Stimulated activated naive B cell treated with anti-CD40 and anti-IgM and Interleukin-4, amounts not matched to agents 10 μg/mL and 1 μg/mL and 100 μg/mL, for 72 hours (primary cell): ENCODE measurements around the gene NOXO1.

Experiments used
- ATAC-seq, 2 donors: fragments of 150-1000 bp; cut with Tn5 transposase; replicated peaks; 2 replicates each; pipeline ENCODE4 v1.10.0; 2021; ENCODE audit warnings: moderate library complexity in 1 of 2
- DNase-seq: peaks from one replicate; pipeline ENCODE4 v3.0.0; 2021
- H3K27ac Mint-ChIP-seq: one replicate; pipeline ENCODE4 v1.8.0; 2022; ENCODE audit warnings: mild to moderate bottlenecking, mixed read lengths
- H3K27me3 Mint-ChIP-seq, 2 donors: one replicate each; pipeline ENCODE4 v1.8.0; 2022; ENCODE audit warnings: mixed read lengths in 2 of 2
- H3K36me3 Mint-ChIP-seq, 2 donors: one replicate each; pipeline ENCODE4 v1.8.0; 2022; ENCODE audit warnings: mixed read lengths in 2 of 2, mild to moderate bottlenecking in 1 of 2
- H3K4me1 Mint-ChIP-seq, 2 donors: one replicate each; pipeline ENCODE4 v1.8.0; 2022; ENCODE audit warnings: mixed read lengths in 2 of 2, mild to moderate bottlenecking in 1 of 2
- H3K4me3 Mint-ChIP-seq, 2 donors: one replicate each; pipeline ENCODE4 v1.8.0; 2022; ENCODE audit warnings: mild to moderate bottlenecking in 2 of 2, mixed read lengths in 2 of 2, moderate library complexity in 1 of 2
- H3K9me3 Mint-ChIP-seq, 2 donors: one replicate each; pipeline ENCODE4 v1.8.0; 2022; ENCODE audit warnings: mixed read lengths in 2 of 2, mild to moderate bottlenecking in 1 of 2

Gene NOXO1

GRCh38 chr16:1983544-1984346 is 2.5 kb upstream of the NOXO1 start, which contains the start of gene GFER:
GFER (plus strand) TSS chr16:1984193; CDS start chr16:1984219, 26 bp downstream.
- peak within 1 kb of the TSS; percentile 88 for H3K27ac Mint-ChIP-seq
- peaks cover 23 to 31% of the 10 kb centered on the region in 2 donors for H3K27me3 Mint-ChIP-seq
- peak within 1 kb of the TSS; percentile 85 to 87 for H3K4me3 Mint-ChIP-seq
- H3K9me3 Mint-ChIP-seq, result no peaks in the 10 kb centered on the region
- peaks cover 46 to 66% of the 10 kb centered on the region in 2 donors for H3K4me1 Mint-ChIP-seq
- H3K36me3 Mint-ChIP-seq, result peaks cover 16 to 29% of the 10 kb centered on the region in 2 donors
- peak; percentile 82 to 91 for ATAC-seq
- peak; percentile 88 for DNase-seq

- no peaks in the 10 kb centered on the region for H3K9me3 Mint-ChIP-seq
- H3K4me1 Mint-ChIP-seq, result peaks cover 44 to 66% of the 10 kb centered on the region in 2 donors
- peak overlapping the region in 1 of 2 donors; percentile 85 for H3K4me3 Mint-ChIP-seq
- DNase-seq (no peak), ATAC-seq (no peak)
- H3K27me3 Mint-ChIP-seq, result peaks cover 26 to 35% of the 10 kb centered on the region in 2 donors
- H3K36me3 Mint-ChIP-seq, result peaks cover 20 to 30% of the 10 kb centered on the region in 2 donors
- H3K27ac Mint-ChIP-seq, result peak overlapping the region; percentile 37
These were observed 1.8 kb upstream of the NOXO1 start for GRCh38 chr16:1982991-1983543.

GRCh38 chr16:1982013-1982433 is 754 bp upstream of the NOXO1 start:
- no peak for ATAC-seq
- H3K27ac Mint-ChIP-seq, result no peak overlapping the region

GRCh38 chr16:1980770-1981087 is 540 bp downstream of the NOXO1 start:
- no peak for ATAC-seq
- H3K27me3 Mint-ChIP-seq, result peaks cover 35 to 41% of the 10 kb centered on the region in 2 donors

More at GRCh38 chr16:1982013-1982433, 754 bp upstream of the NOXO1 start:
- no peak for DNase-seq
- Mint-ChIP-seq H3K4me3 (peak overlapping the region in 1 of 2 donors; percentile 10), H3K27me3 (peaks cover 30 to 41% of the 10 kb centered on the region in 2 donors), H3K9me3 (no peaks in the 10 kb centered on the region), H3K36me3 (peaks cover 26 to 34% of the 10 kb centered on the region in 2 donors), H3K4me1 (peaks cover 44 to 66% of the 10 kb centered on the region in 2 donors)

GRCh38 chr16:1980030-1980769 is 1.1 kb downstream of the NOXO1 start:
- no peak overlapping the region for H3K27ac Mint-ChIP-seq
- ATAC-seq (no peak), DNase-seq (no peak)
- peaks cover 30 to 53% of the 10 kb centered on the region in 2 donors for H3K4me1 Mint-ChIP-seq
- peaks cover 30 to 35% of the 10 kb centered on the region in 2 donors for H3K36me3 Mint-ChIP-seq
- H3K9me3 Mint-ChIP-seq, result no peaks in the 10 kb centered on the region
- peaks cover 35 to 41% of the 10 kb centered on the region in 2 donors for H3K27me3 Mint-ChIP-seq
- no peak overlapping the region for H3K4me3 Mint-ChIP-seq

More at GRCh38 chr16:1980770-1981087, 540 bp downstream of the NOXO1 start:
- no peak overlapping the region for H3K4me3 Mint-ChIP-seq
- H3K4me1 Mint-ChIP-seq, result peaks cover 35 to 58% of the 10 kb centered on the region in 2 donors
- H3K27ac Mint-ChIP-seq, result no peak overlapping the region
- DNase-seq, result no peak
- no peaks in the 10 kb centered on the region for H3K9me3 Mint-ChIP-seq
- H3K36me3 Mint-ChIP-seq, result peaks cover 29 to 34% of the 10 kb centered on the region in 2 donors

GRCh38 chr16:1979271-1980029 is 1.8 kb downstream of the NOXO1 start:
- H3K27ac Mint-ChIP-seq, result no peak overlapping the region
- H3K4me3 Mint-ChIP-seq, result peak overlapping the region in 1 of 2 donors; percentile 19
- no peak for DNase-seq
- peaks cover 28 to 49% of the 10 kb centered on the region in 2 donors for H3K4me1 Mint-ChIP-seq
- H3K27me3 Mint-ChIP-seq, result peaks cover 35 to 45% of the 10 kb centered on the region in 2 donors
- no peaks in the 10 kb centered on the region for H3K9me3 Mint-ChIP-seq
- H3K36me3 Mint-ChIP-seq, result peaks cover 35 to 43% of the 10 kb centered on the region in 2 donors
- ATAC-seq, result no peak

- peaks cover 35 to 45% of the 10 kb centered on the region in 2 donors for H3K27me3 Mint-ChIP-seq
- ATAC-seq, result no peak
These were observed 2.7 kb downstream of the NOXO1 start for GRCh38 chr16:1978476-1979120.

GRCh38 chr16:1977875-1978268 is 3.4 kb downstream of the NOXO1 start:
- peaks cover 32 to 42% of the 10 kb centered on the region in 2 donors for H3K27me3 Mint-ChIP-seq

More at GRCh38 chr16:1978476-1979120, 2.7 kb downstream of the NOXO1 start:
- H3K27ac Mint-ChIP-seq, result no peak overlapping the region
- H3K36me3 Mint-ChIP-seq, result peaks cover 38 to 48% of the 10 kb centered on the region in 2 donors
- DNase-seq, result no peak
- H3K4me1 Mint-ChIP-seq, result peaks cover 28 to 49% of the 10 kb centered on the region in 2 donors
- H3K9me3 Mint-ChIP-seq, result no peaks in the 10 kb centered on the region
- H3K4me3 Mint-ChIP-seq, result no peak overlapping the region

GRCh38 chr16:1976951-1977874 is 4.1 kb downstream of the NOXO1 start:
- peaks cover 28 to 47% of the 10 kb centered on the region in 2 donors for H3K4me1 Mint-ChIP-seq
- H3K9me3 Mint-ChIP-seq, result no peaks in the 10 kb centered on the region
- DNase-seq, result no peak
- no peak overlapping the region for H3K27ac Mint-ChIP-seq
- H3K4me3 Mint-ChIP-seq, result peak overlapping the region in 1 of 2 donors; percentile 59
- H3K36me3 Mint-ChIP-seq, result peaks cover 45 to 58% of the 10 kb centered on the region in 2 donors
- peaks cover 28 to 35% of the 10 kb centered on the region in 2 donors for H3K27me3 Mint-ChIP-seq
- no peak for ATAC-seq

More at GRCh38 chr16:1977875-1978268, 3.4 kb downstream of the NOXO1 start:
- H3K27ac Mint-ChIP-seq, result no peak overlapping the region
- peaks cover 44 to 55% of the 10 kb centered on the region in 2 donors for H3K36me3 Mint-ChIP-seq
- ATAC-seq (no peak), DNase-seq (no peak)
- no peaks in the 10 kb centered on the region for H3K9me3 Mint-ChIP-seq
- H3K4me1 Mint-ChIP-seq, result peaks cover 29 to 49% of the 10 kb centered on the region in 2 donors
- H3K4me3 Mint-ChIP-seq, result no peak overlapping the region

GRCh38 chr16:1976216-1976520 is 5.1 kb downstream of the NOXO1 start:
- no peak for ATAC-seq
- peak overlapping the region; percentile 62 for H3K27ac Mint-ChIP-seq
- no peaks in the 10 kb centered on the region for H3K9me3 Mint-ChIP-seq
- H3K36me3 Mint-ChIP-seq, result peaks cover 53 to 67% of the 10 kb centered on the region in 2 donors
- H3K4me3 Mint-ChIP-seq, result no peak overlapping the region
- peaks cover 27 to 48% of the 10 kb centered on the region in 2 donors for H3K4me1 Mint-ChIP-seq
- DNase-seq, result no peak
- H3K27me3 Mint-ChIP-seq, result peaks cover 22 to 29% of the 10 kb centered on the region in 2 donors

- H3K9me3 Mint-ChIP-seq, result no peaks in the 10 kb centered on the region
- no peak overlapping the region for H3K4me3 Mint-ChIP-seq
- peak overlapping the region; percentile 62 for H3K27ac Mint-ChIP-seq
- DNase-seq, result no peak
- H3K4me1 Mint-ChIP-seq, result peaks cover 28 to 48% of the 10 kb centered on the region in 2 donors
- peaks cover 18 to 24% of the 10 kb centered on the region in 2 donors for H3K27me3 Mint-ChIP-seq
- ATAC-seq, result no peak
- H3K36me3 Mint-ChIP-seq, result peaks cover 54 to 71% of the 10 kb centered on the region in 2 donors
These were observed 5.6 kb downstream of the NOXO1 start for GRCh38 chr16:1975432-1976215.
